Neural progenitor cell (in vitro differentiated cells): ENCODE results near the gene SCAMP2. TPM values are rescaled to one million over a fixed set of nuclear protein-coding genes. Genes with fewer than 3 reads are reported as not detected.

Source experiments
- DNase-seq: peaks from one replicate; pipeline ENCODE4 v3.0.0-alpha.2; 2016; ENCODE audit warnings: low spot score
- H2AFZ ChIP-seq: fragments of 200-600 bp; sonication (generic); replicated peaks from 2 replicates; pipeline ENCODE4 v1.6.1; 2016; ENCODE audit warnings: antibody characterized with exemption
- H3F3A ChIP-seq: fragments of 200-600 bp; sonication (generic); 2 replicates; pipeline ENCODE4 v1.6.1; 2016; ENCODE audit warnings: antibody characterized with exemption, low read depth
- H3K27ac ChIP-seq: fragments of 200-600 bp; sonication (generic); 2 replicates; pipeline ENCODE4 v1.5.1; 2016; ENCODE audit warnings: mild to moderate bottlenecking
- H3K27me3 ChIP-seq: fragments of 200-600 bp; sonication (generic); 2 replicates; pipeline ENCODE4 v1.6.1; 2016; ENCODE audit warnings: mild to moderate bottlenecking, moderate library complexity
- H3K36me3 ChIP-seq: fragments of 200-600 bp; sonication (generic); 2 replicates; pipeline ENCODE4 v1.5.1; 2016
- H3K4me1 ChIP-seq: fragments of 200-600 bp; sonication (generic); 2 replicates; pipeline ENCODE4 v1.6.1; 2016; ENCODE audit warnings: mixed run types
- H3K4me2 ChIP-seq: fragments of 200-600 bp; sonication (generic); 2 replicates; pipeline ENCODE4 v1.6.1; 2016
- H3K4me3 ChIP-seq: fragments of 200-600 bp; sonication (generic); 2 replicates; pipeline ENCODE4 v1.5.1; 2016
- H3K79me2 ChIP-seq: fragments of 200-600 bp; sonication (generic); 2 replicates; pipeline ENCODE4 v1.6.1; 2016; ENCODE audit warnings: low read depth
- H3K9ac ChIP-seq: fragments of 200-600 bp; sonication (generic); 2 replicates; pipeline ENCODE4 v1.6.1; 2016
- H3K9me3 ChIP-seq: fragments of 200-600 bp; sonication (generic); 2 replicates; pipeline ENCODE4 v1.5.1; 2016; ENCODE audit warnings: low read depth
- H4K20me1 ChIP-seq: fragments of 200-600 bp; sonication (generic); 2 replicates; pipeline ENCODE4 v1.6.1; 2016; ENCODE audit warnings: low read depth
- H3K27ac Mint-ChIP-seq: 3 replicates; pipeline ENCODE4 v1.8.0; 2021; ENCODE audit warnings: mixed read lengths
- H3K27me3 Mint-ChIP-seq: 2 replicates; pipeline ENCODE4 v1.8.0; 2022; ENCODE audit warnings: low read depth, mild to moderate bottlenecking, inconsistent platforms, moderate library complexity, mixed read lengths; ENCODE audit not compliant: insufficient read depth
- H3K36me3 Mint-ChIP-seq: 3 replicates; pipeline ENCODE4 v1.8.0; 2021; ENCODE audit warnings: mixed read lengths
- H3K4me1 Mint-ChIP-seq: 3 replicates; pipeline ENCODE4 v1.8.0; 2021; ENCODE audit warnings: mixed read lengths
- H3K4me3 Mint-ChIP-seq: 3 replicates; pipeline ENCODE4 v1.8.0; 2021; ENCODE audit warnings: mild to moderate bottlenecking, moderate library complexity, mixed read lengths
- H3K9me3 Mint-ChIP-seq: 3 replicates; pipeline ENCODE4 v1.8.0; 2020; ENCODE audit warnings: mixed read lengths
- EZH2 ChIP-seq: fragments of 200-600 bp; sonication (generic); IDR thresholded peaks from 2 replicates; pipeline ENCODE4 v1.6.1; 2017; ENCODE audit warnings: antibody characterized with exemption, mild to moderate bottlenecking, moderate library complexity
- EZH2phosphoT487 ChIP-seq: fragments of 200-600 bp; sonication (generic); IDR thresholded peaks from 2 replicates; pipeline ENCODE4 v1.6.1; 2017; ENCODE audit warnings: antibody characterized with exemption
- total RNA-seq: library from RNA; depleted of rRNA; stranded (reverse); fragments of >200 nt; gene quantifications from 2 replicates; pipeline ENCODE4 v1.2.3, GENCODE V29; 2015; ENCODE audit warnings: low replicate concordance
- TF ChIP-seq, protein P1 (sequence below): fragments of 200-600 bp; sonication (generic); IDR thresholded peaks from 2 replicates; pipeline ENCODE4 v1.5.1; 2017; ENCODE audit warnings: antibody characterized with exemption, mild to moderate bottlenecking

Gene SCAMP2
- total RNA-seq, 1 donor from 2014 or later = 19.4 TPM

DNA sequence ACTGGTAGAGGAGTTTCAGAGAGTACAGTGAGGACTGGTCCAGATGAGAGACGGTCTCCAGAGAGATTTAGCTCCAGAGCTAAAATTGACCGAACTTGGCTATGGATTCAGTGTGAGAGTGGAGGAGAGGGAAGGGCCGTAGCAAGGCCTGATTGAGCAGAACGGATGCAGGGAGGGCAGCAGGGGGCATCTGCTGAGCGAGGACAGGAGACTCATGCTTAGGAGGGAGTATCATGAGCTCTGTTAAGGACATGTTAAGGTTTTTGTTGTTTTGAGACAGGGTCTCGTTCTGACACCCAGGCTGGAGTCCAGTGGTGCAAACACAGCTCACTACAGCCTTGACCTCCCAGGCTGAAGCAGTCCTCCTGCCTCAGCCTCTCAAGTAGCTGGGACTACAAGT is 68.2 kb downstream of the SCAMP2 start:
- Histone ChIP-seq H3K27ac (no peak overlapping the region), H3K4me1 (peaks cover 4% of the 10 kb centered on the region), H3K27me3 (no peaks in the 10 kb centered on the region), H2AFZ (no peak overlapping the region), H3K9me3 (no peaks in the 10 kb centered on the region), H3K4me2 (no peak overlapping the region), H3K79me2 (no peaks in the 10 kb centered on the region), H4K20me1 (peaks cover 9% of the 10 kb centered on the region), H3K36me3 (no peaks in the 10 kb centered on the region), H3F3A (no peaks in the 10 kb centered on the region), H3K9ac (no peak overlapping the region), H3K4me3 (no peak overlapping the region)
- Mint-ChIP-seq H3K4me1 (peaks cover 8% of the 10 kb centered on the region), H3K9me3 (no peaks in the 10 kb centered on the region), H3K27me3 (peaks cover 3% of the 10 kb centered on the region), H3K27ac (peak overlapping the region; percentile 10), H3K36me3 (peaks cover 11% of the 10 kb centered on the region), H3K4me3 (peak overlapping the region; percentile 16)
- DNase-seq = no peak
- TF ChIP-seq EZH2 (no peak), EZH2phosphoT487 (no peak)
- TF ChIP-seq, protein P1, sequence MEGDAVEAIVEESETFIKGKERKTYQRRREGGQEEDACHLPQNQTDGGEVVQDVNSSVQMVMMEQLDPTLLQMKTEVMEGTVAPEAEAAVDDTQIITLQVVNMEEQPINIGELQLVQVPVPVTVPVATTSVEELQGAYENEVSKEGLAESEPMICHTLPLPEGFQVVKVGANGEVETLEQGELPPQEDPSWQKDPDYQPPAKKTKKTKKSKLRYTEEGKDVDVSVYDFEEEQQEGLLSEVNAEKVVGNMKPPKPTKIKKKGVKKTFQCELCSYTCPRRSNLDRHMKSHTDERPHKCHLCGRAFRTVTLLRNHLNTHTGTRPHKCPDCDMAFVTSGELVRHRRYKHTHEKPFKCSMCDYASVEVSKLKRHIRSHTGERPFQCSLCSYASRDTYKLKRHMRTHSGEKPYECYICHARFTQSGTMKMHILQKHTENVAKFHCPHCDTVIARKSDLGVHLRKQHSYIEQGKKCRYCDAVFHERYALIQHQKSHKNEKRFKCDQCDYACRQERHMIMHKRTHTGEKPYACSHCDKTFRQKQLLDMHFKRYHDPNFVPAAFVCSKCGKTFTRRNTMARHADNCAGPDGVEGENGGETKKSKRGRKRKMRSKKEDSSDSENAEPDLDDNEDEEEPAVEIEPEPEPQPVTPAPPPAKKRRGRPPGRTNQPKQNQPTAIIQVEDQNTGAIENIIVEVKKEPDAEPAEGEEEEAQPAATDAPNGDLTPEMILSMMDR = no peak

DNA sequence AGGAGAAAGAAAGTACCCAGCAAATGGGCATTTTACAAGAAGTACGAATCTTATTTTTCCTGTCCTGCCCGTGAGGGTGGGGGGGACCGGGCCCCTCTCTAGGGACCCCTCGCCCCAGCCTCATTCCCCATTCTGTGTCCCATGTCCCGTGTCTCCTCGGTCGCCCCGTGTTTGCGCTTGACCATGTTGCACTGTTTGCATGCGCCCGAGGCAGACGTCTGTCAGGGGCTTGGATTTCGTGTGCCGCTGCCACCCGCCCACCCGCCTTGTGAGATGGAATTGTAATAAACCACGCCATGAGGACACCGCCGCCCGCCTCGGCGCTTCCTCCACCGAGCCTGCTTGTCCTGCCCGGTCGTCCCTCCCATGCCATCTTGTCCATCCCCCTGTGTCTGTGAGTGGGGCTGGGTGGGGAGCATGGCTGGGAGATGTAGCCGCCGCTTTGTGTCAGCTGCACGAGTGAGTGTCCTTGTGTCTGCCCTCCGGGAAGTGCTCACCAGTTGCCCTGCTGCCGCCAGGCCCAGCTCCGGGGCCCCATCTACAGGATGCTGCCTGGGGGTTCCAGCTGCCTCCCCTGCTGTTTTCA is 70.2 kb downstream of the SCAMP2 start:
- no peak for DNase-seq
- Histone ChIP-seq H2AFZ (no peak overlapping the region), H4K20me1 (peaks cover 25% of the 10 kb centered on the region), H3K9ac (no peak overlapping the region), H3K36me3 (no peaks in the 10 kb centered on the region), H3K4me1 (no peaks in the 10 kb centered on the region), H3K4me2 (no peak overlapping the region), H3K9me3 (no peaks in the 10 kb centered on the region), H3F3A (no peaks in the 10 kb centered on the region), H3K27me3 (no peaks in the 10 kb centered on the region), H3K79me2 (no peaks in the 10 kb centered on the region), H3K4me3 (no peak overlapping the region), H3K27ac (no peak overlapping the region)
- Mint-ChIP-seq H3K4me3 (no peak overlapping the region), H3K27ac (no peak overlapping the region), H3K27me3 (peaks cover 3% of the 10 kb centered on the region), H3K4me1 (no peaks in the 10 kb centered on the region), H3K9me3 (no peaks in the 10 kb centered on the region), H3K36me3 (peaks cover 11% of the 10 kb centered on the region)
- no peak for TF ChIP-seq EZH2phosphoT487
- TF ChIP-seq EZH2 = no peak
- TF ChIP-seq, protein P1 = no peak

DNA sequence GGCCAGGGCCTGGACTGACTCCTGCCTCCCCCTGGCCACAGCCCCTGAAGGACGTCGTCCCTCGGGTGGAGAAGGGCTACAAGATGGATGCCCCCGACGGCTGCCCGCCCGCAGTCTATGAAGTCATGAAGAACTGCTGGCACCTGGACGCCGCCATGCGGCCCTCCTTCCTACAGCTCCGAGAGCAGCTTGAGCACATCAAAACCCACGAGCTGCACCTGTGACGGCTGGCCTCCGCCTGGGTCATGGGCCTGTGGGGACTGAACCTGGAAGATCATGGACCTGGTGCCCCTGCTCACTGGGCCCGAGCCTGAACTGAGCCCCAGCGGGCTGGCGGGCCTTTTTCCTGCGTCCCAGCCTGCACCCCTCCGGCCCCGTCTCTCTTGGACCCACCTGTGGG is 70.9 kb downstream of the SCAMP2 start:
- H3F3A ChIP-seq = no peaks in the 10 kb centered on the region
- peaks cover 32% of the 10 kb centered on the region for H4K20me1 ChIP-seq
- no peak overlapping the region for H3K4me3 ChIP-seq
- no peak overlapping the region for H3K4me2 ChIP-seq
- H2AFZ ChIP-seq = no peak overlapping the region
- H3K4me1 ChIP-seq = no peaks in the 10 kb centered on the region
- Mint-ChIP-seq H3K4me3 (no peak overlapping the region), H3K27me3 (peaks cover 3% of the 10 kb centered on the region), H3K27ac (no peak overlapping the region), H3K36me3 (peaks cover 11% of the 10 kb centered on the region), H3K9me3 (no peaks in the 10 kb centered on the region), H3K4me1 (no peaks in the 10 kb centered on the region)
- TF ChIP-seq, protein P1 = no peak
- TF ChIP-seq EZH2 (no peak), EZH2phosphoT487 (no peak)
- H3K36me3 ChIP-seq = no peaks in the 10 kb centered on the region
- H3K9me3 ChIP-seq = no peaks in the 10 kb centered on the region
- H3K27me3 ChIP-seq = no peaks in the 10 kb centered on the region
- no peaks in the 10 kb centered on the region for H3K79me2 ChIP-seq
- no peak overlapping the region for H3K9ac ChIP-seq
- no peak for DNase-seq
- H3K27ac ChIP-seq = no peak overlapping the region
